ENCODE results near the gene CDHR4.

GRCh38 chr3:49799761-49800160 is at the start of gene CDHR4:
- TF ChIP-seq CTCF (IDR thresholded peaks at IDR 0.05) (no peak), EZH2 (IDR thresholded peaks at IDR 0.05) (no peak)
